ENCODE results near the gene NHSL2. TPM values are rescaled to one million over a fixed set of nuclear protein-coding genes. Genes with fewer than 3 reads are reported as not detected.
A peak's percentile ranks its signal among the peaks of the same experiment; 100 is the strongest.

The NHSL2 gene
- total RNA-seq, 2 experiments from 2014 or later, result not detected

DNA sequence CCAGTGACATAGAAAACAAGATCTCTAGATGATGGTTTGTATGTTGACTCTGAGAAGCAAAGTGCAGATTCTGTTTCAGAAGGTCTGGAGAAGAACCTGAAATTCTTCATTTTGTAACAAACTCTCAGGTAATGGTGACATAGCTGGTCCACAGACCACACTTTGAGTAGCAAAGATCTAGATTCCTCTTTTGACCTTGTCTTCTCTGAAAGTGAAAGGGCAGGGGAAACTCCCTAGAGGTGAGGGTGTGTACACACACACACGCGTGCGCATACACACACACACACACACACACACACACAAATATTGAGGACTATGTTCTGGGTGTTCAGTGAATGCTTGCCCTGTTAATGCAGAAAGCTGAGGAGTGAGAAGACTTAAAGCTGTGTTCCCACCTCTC, 110.1 kb downstream of the NHSL2 start:
- Histone ChIP-seq H3K79me2 (ENCODE audit: insufficient read depth, low read depth, low read length) (no peaks in the 10 kb centered on the region), H3K9me2 (ENCODE audit: insufficient read depth, low read length) (no peaks in the 10 kb centered on the region), H4K20me1 (ENCODE audit: insufficient read depth, low read length) (no peaks in the 10 kb centered on the region), H3K36me3 (ENCODE audit: insufficient read depth, low read length) (no peaks in the 10 kb centered on the region), H3K4me2 (ENCODE audit: low read length) (no peak overlapping the region), H3K27ac (ENCODE audit: low read depth, low read length, poor library complexity, severe bottlenecking) (no peak overlapping the region), H2AFZ (ENCODE audit: low read length) (no peak overlapping the region), H3K9me3 (ENCODE audit: low read length) (no peaks in the 10 kb centered on the region), H3K4me1 (ENCODE audit: insufficient read depth, low read length, poor library complexity, severe bottlenecking) (no peaks in the 10 kb centered on the region), H3K4me3 (ENCODE audit: low read depth, low read length, poor library complexity, severe bottlenecking) (no peak overlapping the region)
- ChIA-PET POLR2A (no interaction called here), CTCF (ENCODE audit: unreplicated experiment) (no interaction called here)
- TF ChIP-seq, protein P1, sequence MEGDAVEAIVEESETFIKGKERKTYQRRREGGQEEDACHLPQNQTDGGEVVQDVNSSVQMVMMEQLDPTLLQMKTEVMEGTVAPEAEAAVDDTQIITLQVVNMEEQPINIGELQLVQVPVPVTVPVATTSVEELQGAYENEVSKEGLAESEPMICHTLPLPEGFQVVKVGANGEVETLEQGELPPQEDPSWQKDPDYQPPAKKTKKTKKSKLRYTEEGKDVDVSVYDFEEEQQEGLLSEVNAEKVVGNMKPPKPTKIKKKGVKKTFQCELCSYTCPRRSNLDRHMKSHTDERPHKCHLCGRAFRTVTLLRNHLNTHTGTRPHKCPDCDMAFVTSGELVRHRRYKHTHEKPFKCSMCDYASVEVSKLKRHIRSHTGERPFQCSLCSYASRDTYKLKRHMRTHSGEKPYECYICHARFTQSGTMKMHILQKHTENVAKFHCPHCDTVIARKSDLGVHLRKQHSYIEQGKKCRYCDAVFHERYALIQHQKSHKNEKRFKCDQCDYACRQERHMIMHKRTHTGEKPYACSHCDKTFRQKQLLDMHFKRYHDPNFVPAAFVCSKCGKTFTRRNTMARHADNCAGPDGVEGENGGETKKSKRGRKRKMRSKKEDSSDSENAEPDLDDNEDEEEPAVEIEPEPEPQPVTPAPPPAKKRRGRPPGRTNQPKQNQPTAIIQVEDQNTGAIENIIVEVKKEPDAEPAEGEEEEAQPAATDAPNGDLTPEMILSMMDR (conservative IDR thresholded peaks at IDR 0.05; ENCODE audit: low read length), result no peak
- no peak for TF ChIP-seq EZH2phosphoT487 (IDR thresholded peaks at IDR 0.05; ENCODE audit: borderline replicate concordance, low read depth, low read length)
- DNase-seq (ENCODE audit: low spot score), result no peak
- intact Hi-C loops (cut with micrococcal nuclease; ENCODE audit: unreplicated experiment), result no loop called here
- no TSS peak for BruUV-seq (replicated peaks)

DNA sequence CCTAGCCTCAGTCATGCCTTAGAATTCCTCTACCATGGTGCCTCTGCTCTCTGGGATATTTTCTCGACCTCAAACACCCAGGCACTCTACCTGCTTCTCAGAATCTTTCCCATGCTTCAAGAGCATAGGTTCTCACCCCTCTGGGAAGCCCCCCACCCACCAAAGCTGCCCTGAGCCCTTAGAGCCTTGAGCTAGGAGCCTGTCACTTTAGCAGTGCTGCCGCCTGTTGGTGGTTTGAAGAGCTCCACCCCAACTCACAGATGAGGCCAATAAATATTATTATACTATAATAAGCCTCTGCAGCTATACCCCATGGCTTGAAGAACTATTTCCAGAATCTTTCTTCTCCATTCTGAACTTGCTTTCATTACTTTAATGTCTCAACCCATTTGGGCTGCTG, 111.3 kb downstream of the NHSL2 start:
- H3K9me2 ChIP-seq (ENCODE audit: insufficient read depth, low read length), result no peaks in the 10 kb centered on the region
- ChIA-PET CTCF (ENCODE audit: unreplicated experiment) (interaction anchor here (0.7 to 0.8 kb wide), 2 partner anchors 11 to 18 kb away, joined by 3 read pairs; no protein-coding TSS in a partner anchor), POLR2A (no interaction called here)
- no peak overlapping the region for H3K27ac ChIP-seq (ENCODE audit: low read depth, low read length, poor library complexity, severe bottlenecking)
- no peaks in the 10 kb centered on the region for H4K20me1 ChIP-seq (ENCODE audit: insufficient read depth, low read length)
- H3K4me1 ChIP-seq (ENCODE audit: insufficient read depth, low read length, poor library complexity, severe bottlenecking), result no peaks in the 10 kb centered on the region
- no peaks in the 10 kb centered on the region for H3K79me2 ChIP-seq (ENCODE audit: insufficient read depth, low read depth, low read length)
- no peak overlapping the region for H3K4me2 ChIP-seq (ENCODE audit: low read length)
- intact Hi-C loops (cut with micrococcal nuclease; ENCODE audit: unreplicated experiment), result no loop called here
- no peaks in the 10 kb centered on the region for H3K36me3 ChIP-seq (ENCODE audit: insufficient read depth, low read length)
- peak; percentile 5 for DNase-seq (ENCODE audit: low spot score)
- H2AFZ ChIP-seq (ENCODE audit: low read length), result no peak overlapping the region
- no peak overlapping the region for H3K4me3 ChIP-seq (ENCODE audit: low read depth, low read length, poor library complexity, severe bottlenecking)
- no TSS peak for BruUV-seq (replicated peaks)
- H3K9me3 ChIP-seq (ENCODE audit: low read length), result no peaks in the 10 kb centered on the region
- TF ChIP-seq EZH2phosphoT487 (IDR thresholded peaks at IDR 0.05; ENCODE audit: borderline replicate concordance, low read depth, low read length), result no peak
- TF ChIP-seq, protein P1 (conservative IDR thresholded peaks at IDR 0.05; ENCODE audit: low read length), result peak; percentile 68

DNA sequence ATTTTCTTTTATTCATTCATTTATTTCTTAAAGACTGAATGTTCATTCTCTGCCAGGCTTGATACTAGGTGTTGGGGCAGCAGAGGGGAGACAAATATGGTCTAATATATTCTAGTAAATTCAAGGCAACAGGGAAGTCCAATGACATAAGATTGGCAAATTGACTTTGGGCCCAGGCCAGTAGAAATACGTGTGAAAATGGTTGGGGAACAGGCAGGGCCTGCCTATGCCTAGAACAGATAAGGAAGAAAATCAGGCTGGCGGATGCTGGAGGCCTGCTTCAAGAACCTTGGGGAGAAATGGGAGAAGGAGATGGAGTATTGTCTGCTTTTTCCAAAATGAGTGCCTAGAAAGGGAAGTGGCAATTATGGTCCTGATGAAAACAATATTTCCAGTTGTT, 112.4 kb downstream of the NHSL2 start:
- TF ChIP-seq, protein P1 (conservative IDR thresholded peaks at IDR 0.05; ENCODE audit: low read length), result no peak
- no peak for TF ChIP-seq EZH2phosphoT487 (IDR thresholded peaks at IDR 0.05; ENCODE audit: borderline replicate concordance, low read depth, low read length)
- H3K27ac ChIP-seq (ENCODE audit: low read depth, low read length, poor library complexity, severe bottlenecking), result no peak overlapping the region
- no peaks in the 10 kb centered on the region for H3K9me2 ChIP-seq (ENCODE audit: insufficient read depth, low read length)
- no peak overlapping the region for H2AFZ ChIP-seq (ENCODE audit: low read length)
- H3K4me3 ChIP-seq (ENCODE audit: low read depth, low read length, poor library complexity, severe bottlenecking), result no peak overlapping the region
- H3K4me1 ChIP-seq (ENCODE audit: insufficient read depth, low read length, poor library complexity, severe bottlenecking), result no peaks in the 10 kb centered on the region
- no peak overlapping the region for H3K4me2 ChIP-seq (ENCODE audit: low read length)
- no peak for DNase-seq (ENCODE audit: low spot score)
- H4K20me1 ChIP-seq (ENCODE audit: insufficient read depth, low read length), result no peaks in the 10 kb centered on the region
- no peaks in the 10 kb centered on the region for H3K79me2 ChIP-seq (ENCODE audit: insufficient read depth, low read depth, low read length)
- intact Hi-C loops (cut with micrococcal nuclease; ENCODE audit: unreplicated experiment), result no loop called here
- BruUV-seq (replicated peaks), result no TSS peak
- H3K36me3 ChIP-seq (ENCODE audit: insufficient read depth, low read length), result no peaks in the 10 kb centered on the region
- H3K9me3 ChIP-seq (ENCODE audit: low read length), result no peaks in the 10 kb centered on the region
- POLR2A ChIA-PET, result no interaction called here
- CTCF ChIA-PET (ENCODE audit: unreplicated experiment), result no interaction called here
